GM18519 (cell line): Measurements from ENCODE around the gene CSTB.

Experiments used
- ATAC-seq: cut with Tn5 transposase; IDR thresholded peaks from one replicate; pipeline ENCODE4 v1.9.1; 2021; ENCODE audit warnings: mild to moderate bottlenecking, moderate library complexity; ENCODE audit not compliant: unreplicated experiment, low FRiP score

The CSTB gene

DNA sequence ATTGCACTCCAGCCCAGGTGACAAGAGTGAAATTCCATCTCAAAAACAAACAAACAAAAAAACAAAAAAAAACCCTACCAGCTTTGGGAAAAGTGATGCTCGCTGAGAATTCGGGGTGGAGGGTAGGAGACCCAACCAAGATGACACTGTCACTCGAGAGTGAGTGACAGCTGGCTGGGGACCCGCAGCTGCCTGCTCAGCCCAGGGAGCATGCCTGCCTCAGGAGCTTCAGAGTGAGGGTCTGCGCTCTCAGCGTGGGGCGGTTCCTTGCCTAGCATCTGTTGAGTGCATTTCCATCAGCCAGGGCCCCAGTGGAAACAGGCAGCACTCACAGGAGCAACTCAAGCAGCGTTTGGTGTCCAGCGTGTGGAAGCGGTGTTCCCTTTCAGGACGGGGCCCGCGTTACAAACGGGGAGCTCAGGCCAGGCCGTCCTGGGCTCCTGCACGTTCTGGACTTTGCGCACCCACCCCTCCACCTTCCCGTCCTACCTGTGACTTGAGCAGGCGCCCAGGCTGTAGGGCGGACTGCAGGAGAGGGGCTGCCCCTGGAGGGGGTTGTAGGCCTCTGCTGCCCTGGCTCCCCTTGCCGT is 5.9 kb downstream of the CSTB start:
- ATAC-seq = no peak

DNA sequence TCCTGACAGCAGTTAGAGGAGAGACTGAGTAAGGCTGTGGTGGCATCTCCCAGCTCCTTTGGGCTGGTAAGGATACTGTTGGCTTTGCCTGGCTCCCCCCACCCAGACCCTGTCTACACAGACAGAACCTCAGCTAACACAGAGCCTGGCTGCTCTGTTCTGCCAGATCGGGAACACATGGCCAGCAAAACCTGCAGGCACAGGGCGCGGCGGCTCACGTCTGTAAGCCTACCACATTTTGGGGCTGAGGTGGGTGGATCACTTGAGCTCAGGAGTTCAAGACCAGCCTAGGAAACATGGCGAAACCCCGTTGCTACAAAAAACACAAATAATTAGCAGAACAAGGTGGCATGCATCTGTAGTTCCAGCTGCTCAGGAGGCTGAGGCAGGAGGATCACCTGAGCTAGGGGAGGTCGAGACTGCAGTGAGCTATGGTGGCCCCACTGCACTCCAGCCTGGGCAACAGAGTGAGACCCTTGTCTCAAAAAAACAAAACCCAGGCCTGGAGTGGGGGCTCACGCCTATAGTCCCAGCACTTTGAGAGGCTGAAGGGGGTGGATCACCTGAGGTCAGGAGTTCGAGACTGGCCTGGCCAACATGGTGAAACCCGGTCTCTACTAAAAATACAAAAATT is 6.7 kb downstream of the CSTB start:
- no peak for ATAC-seq

GRCh38 chr21:43768868-43769167 is 7.3 kb downstream of the CSTB start:
- no peak for ATAC-seq

GRCh38 chr21:43767984-43768867 is 7.9 kb downstream of the CSTB start:
- no peak for ATAC-seq

GRCh38 chr21:43767498-43767983 is 8.6 kb downstream of the CSTB start:
- no peak for ATAC-seq

- no peak for ATAC-seq
These were observed 9.2 kb downstream of the CSTB start for GRCh38 chr21:43766734-43767497.

DNA sequence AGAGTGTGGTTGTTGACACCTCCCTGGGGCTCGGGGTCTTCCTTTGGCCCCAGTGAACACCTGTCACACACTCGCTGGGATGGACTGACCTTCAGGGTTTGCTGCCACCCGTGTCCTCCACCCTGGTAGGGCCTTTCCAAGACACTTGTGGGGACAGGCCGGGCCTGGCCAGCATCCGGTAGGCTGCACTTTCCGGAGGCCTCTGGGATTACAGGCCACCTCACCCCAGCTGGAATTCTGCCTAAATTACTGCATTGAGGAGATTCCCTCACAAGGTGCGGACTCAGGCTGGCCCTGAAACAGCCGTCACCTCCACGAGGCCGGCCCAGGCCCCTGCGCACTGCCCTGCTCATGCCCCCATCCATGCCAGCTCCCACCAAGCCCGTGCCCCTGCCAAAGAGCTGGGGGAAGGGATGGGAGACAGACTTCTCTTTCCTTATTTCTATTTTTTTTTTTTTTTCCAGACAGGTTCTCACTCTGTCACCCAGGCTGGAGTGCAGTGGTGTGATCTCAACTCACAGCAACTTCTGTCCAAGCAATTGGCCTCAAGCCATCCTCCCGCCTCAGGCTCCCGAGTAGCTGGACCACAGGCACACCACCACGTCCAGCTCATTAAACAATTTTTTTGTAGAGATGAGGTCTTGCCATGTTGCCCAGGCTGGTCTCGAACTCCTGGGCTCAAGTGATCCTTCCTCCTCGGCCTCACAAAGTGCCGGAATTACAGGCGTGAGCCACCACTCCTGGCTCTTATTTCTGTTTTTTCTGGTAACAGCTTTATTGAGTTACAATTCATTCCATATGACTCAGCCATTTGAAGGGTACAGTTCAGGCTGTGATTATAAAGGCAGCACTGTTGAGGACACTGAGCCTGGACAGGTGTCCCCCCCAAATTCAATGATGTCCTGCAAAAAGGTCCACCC is 11.3 kb downstream of the CSTB start:
- ATAC-seq = no peak

- no peak for ATAC-seq
These were observed 12.1 kb downstream of the CSTB start for GRCh38 chr21:43763901-43764523.

DNA sequence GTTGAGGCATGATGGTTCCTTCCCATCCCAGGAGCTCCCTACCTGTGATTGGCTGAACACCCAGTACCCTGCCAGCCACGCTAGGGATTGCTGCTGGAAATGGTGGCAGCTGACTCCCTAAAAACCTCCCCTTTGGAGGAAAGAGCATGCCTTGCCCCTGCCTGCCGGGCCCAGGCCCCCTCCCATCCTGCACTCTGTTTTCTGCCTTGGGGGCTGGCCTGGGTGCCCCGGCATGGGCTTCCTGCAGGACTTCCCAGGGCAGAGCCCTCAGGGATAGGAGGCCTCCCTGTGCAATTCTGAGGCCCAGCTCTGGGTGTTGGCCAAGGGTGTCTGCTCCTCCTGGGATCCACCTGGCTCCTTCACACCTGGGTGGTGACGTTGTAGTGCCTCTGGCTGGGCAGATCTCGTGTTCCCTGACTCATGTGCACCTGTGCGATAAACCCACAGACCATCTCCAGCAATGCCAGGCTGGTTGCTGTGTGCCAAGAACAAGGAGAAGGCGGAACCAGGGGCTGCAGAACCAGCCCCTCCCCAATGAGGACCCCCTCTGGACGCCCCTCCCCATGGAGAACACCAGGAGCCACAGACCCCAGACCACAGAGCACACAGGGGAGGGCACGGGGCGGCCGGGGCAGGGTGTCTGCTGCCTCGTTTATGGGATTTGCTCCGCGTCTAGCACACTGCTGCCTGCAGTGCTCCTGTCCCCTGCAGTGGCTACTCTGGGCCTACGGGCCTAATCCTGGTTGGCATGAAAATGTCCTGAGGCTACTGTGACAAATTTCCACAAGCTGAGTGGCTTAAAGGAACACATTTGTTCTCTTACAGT is 13.6 kb downstream of the CSTB start:
- ATAC-seq = no peak

DNA sequence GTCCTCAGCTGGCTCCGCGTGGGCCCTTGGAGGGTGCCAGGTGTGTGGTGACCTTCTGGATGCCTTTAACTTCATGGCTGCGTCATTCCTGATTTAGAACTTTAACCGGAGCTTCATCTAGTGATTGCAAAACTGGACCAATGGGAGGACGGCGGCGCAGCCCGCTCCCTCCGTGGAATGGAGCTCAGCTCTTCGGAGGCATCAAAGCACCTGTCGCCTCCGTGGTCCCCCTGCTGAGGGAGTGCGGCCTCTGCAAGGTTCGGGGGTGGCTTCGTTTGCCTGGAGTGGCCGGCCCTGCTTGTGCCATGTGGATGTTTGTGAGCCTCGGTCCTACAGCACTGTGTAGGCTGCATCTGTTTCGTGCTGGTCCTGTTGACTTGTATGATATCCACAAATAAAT is 14.2 kb downstream of the CSTB start:
- ATAC-seq = no peak

DNA sequence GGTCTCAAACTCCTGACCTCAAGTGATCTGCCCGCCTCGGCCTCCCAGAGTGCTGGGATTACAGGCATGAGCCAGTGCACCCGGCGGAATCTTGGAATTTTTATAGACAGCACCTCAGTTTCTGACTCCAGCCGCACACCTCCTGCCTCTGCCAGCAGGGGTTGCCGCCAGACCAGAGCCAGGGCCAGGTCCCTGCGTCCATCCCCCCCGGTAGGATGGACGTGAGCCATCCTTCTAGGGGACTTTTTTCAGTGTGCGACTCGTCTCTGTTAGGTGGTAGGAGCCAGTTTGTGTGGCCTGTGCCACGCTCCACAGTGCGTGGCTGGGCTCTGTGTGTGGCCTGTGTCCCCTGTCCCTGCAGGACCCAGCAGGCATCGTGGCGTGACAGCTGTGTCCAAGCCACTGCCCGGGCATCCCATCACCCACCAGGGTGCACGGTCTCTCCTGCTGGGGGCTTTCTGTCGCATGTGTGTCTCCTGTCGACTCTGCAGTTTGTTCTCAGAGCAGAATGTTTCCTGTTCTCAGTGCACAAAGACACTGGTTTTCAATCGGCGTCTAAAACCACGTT is 15.6 kb downstream of the CSTB start:
- ATAC-seq = no peak

DNA sequence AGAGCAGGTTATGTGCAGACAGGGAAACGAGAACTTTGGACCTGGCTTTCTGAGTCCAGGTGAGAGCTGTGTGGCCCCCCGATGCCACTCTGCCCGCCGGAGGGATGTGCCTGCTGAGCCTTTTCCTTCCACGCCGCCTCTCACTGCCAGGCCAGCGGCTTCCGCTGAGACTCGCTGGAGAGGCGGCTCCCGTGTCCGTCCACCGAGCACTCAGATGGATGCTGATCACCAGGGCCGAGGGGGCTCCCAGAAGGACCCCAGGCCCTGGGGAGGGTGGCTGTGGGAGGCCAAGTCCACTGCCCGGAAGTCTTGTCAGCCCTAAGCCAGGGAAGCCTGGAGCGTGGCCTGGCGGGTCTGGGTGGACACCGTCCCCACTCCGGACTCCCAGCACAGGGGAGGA is 16.5 kb downstream of the CSTB start:
- ATAC-seq = no peak

DNA sequence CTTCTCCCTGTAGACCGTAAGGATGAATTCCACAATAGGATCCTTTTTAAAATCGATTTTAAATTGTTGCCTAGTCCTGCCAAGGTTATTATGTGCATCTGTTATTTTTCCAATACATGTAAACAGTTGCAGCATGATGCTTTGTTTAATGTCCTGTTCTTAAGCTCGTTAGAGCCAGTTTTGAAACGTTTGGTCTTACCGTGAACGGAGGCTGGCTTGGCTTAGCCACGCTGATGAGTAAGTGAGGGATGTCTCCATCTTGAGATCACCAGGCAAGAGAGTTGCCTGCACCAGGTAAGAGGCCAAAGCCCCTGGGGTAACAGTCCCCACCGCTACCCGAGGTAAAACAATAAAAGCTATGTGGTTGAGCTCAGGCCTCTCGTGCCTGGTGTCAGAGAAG is 17.3 kb downstream of the CSTB start:
- no peak for ATAC-seq

DNA sequence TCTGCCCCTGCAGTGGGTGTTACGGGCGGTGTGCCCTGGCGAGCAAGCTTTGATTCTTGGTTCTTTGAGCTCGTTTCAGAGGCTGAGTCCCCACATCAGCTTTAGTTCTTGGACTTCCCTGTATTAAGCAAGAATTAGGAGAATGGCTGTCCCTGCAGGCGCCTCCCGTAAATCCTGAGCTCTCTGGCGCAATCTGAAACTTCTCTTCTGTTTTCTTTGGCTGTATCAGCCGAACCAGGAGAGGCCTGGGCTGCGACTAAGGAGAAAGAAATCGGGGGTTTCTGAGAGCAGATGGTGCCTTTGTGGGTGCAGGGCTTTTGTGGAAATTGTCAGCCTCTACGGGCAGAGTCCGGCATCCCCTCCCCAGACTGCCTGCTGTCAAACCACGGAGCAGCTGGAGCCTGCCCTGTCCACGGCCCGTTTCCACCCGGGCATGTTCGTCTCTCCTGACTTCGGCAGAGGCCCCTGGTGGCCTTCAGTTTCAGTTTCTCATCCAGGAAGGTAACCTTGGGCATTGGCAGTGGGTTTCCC is 17.9 kb downstream of the CSTB start:
- ATAC-seq = no peak

GRCh38 chr21:43757601-43758000 is 18.5 kb downstream of the CSTB start:
- ATAC-seq = no peak

DNA sequence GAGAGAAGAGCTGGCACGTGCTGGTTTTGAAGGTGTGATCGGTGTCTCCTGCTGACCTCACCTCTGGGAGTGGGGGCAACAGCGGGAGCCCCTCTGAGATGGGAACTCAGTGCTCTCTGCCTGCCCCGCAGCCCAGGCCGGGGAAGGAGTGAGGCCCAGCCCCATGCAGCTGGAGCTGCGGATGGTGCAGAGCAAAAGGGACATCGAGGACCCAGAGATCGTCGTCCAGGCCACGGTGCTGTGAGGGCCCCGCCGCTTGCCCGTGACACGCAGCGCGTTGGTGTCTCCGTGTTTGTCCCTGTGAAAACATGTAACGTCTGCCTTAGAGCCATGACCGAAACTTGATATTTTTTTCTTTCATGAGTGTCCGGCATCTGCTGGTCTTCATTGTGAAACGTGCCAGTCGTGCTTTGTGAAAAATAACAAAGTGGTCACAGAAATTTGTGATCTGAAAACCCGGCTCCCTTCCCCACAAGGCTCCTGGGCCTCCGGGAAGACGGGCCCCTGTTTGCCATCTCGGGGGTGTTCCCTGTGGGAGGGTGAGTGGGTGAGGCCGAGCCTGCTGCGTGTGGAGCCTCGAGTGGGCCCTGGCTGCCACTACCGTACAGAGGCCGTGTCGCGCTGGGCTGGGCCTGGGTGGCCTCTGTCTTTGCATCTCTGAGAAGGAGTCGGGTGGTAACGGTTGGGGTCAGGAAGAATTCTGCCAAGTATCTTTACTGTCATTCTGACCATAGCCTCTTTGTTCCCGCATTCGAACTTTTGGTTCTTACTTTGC is 20.1 kb downstream of the CSTB start:
- no peak for ATAC-seq
